Liver (tissue), 9 donors: ENCODE measurements around the gene CTAGE9. TPM values are rescaled to one million over a fixed set of nuclear protein-coding genes. Genes with fewer than 3 reads are reported as not detected.

Experiments
- DNase-seq: peaks from one replicate; pipeline ENCODE4 v3.0.0-alpha.2; 2017; ENCODE audit warnings: low spot score
- H3K27ac ChIP-seq, 2 donors: one replicate each; pipeline ENCODE4 v1.7.0; 2013; ENCODE audit warnings: inconsistent platforms in 2 of 2, low read length in 2 of 2, control low read depth in 1 of 2, low read depth in 1 of 2, mild to moderate bottlenecking in 1 of 2
- H3K27me3 ChIP-seq, 4 donors: one replicate each; pipeline versions ENCODE4 v1.6.1 to v1.7.0; 2013; ENCODE audit warnings: low read length in 3 of 4, inconsistent platforms in 1 of 4, mild to moderate bottlenecking in 1 of 4, moderate library complexity in 1 of 4; ENCODE audit not compliant: control insufficient read depth in 4 of 4, insufficient read depth in 4 of 4
- H3K36me3 ChIP-seq, 4 donors: one replicate each; pipeline versions ENCODE4 v1.6.1 to v1.7.0; 2013; ENCODE audit warnings: low read length in 3 of 4, mild to moderate bottlenecking in 3 of 4, low read depth in 1 of 4, moderate library complexity in 1 of 4; ENCODE audit not compliant: control insufficient read depth in 4 of 4, insufficient read depth in 3 of 4
- H3K4me1 ChIP-seq, 4 donors: one replicate each; pipeline versions ENCODE4 v1.6.1 to v1.7.0; 2013; ENCODE audit warnings: low read length in 3 of 4, mild to moderate bottlenecking in 3 of 4, moderate library complexity in 1 of 4; ENCODE audit not compliant: control insufficient read depth in 4 of 4, insufficient read depth in 4 of 4
- H3K4me3 ChIP-seq, 3 donors: one replicate each; pipeline versions ENCODE4 v1.6.1 to v1.7.0; 2013; ENCODE audit warnings: low read length in 3 of 3, control low read depth in 1 of 3, low read depth in 1 of 3, mild to moderate bottlenecking in 1 of 3
- H3K9ac ChIP-seq, 2 donors: one replicate each; pipeline ENCODE4 v1.7.0; 2013; ENCODE audit warnings: low read length in 2 of 2, mild to moderate bottlenecking in 2 of 2, moderate library complexity in 2 of 2, control low read depth in 1 of 2, low read depth in 1 of 2
- H3K9me3 ChIP-seq, 4 donors: one replicate each; pipeline versions ENCODE4 v1.6.1 to v1.7.0; 2013; ENCODE audit warnings: low read length in 3 of 4; ENCODE audit not compliant: control insufficient read depth in 4 of 4
- EGR1 ChIP-seq, 2 donors: IDR thresholded peaks; 2 replicates each; pipeline ENCODE4 v1.6.1; 2016 to 2018; ENCODE audit warnings: antibody characterized with exemption in 2 of 2, low read depth in 2 of 2
- FOXA1 ChIP-seq: IDR thresholded peaks from 2 replicates; pipeline ENCODE4 v1.6.1; 2016; ENCODE audit warnings: antibody characterized with exemption
- FOXA2 ChIP-seq: IDR thresholded peaks from 2 replicates; pipeline ENCODE4 v1.6.1; 2016; ENCODE audit warnings: antibody characterized with exemption
- GABPA ChIP-seq, 2 donors: IDR thresholded peaks in 1 of 2; conservative IDR thresholded peaks in 1 of 2; 2 replicates each; pipeline ENCODE4 v1.6.1; 2016; ENCODE audit warnings: antibody characterized with exemption in 2 of 2, mild to moderate bottlenecking in 1 of 2, moderate library complexity in 1 of 2
- HNF4A ChIP-seq, 2 donors: conservative IDR thresholded peaks; 2 replicates each; pipeline ENCODE4 v1.6.1; 2016; ENCODE audit warnings: antibody characterized with exemption in 2 of 2, mild to moderate bottlenecking in 2 of 2
- HNF4G ChIP-seq: IDR thresholded peaks from 2 replicates; pipeline ENCODE4 v1.6.1; 2016; ENCODE audit warnings: antibody characterized with exemption
- JUND ChIP-seq, 2 donors: IDR thresholded peaks; 2 replicates each; pipeline ENCODE4 v1.6.1; 2016; ENCODE audit warnings: antibody characterized with exemption in 2 of 2
- NR2F2 ChIP-seq: IDR thresholded peaks from 2 replicates; pipeline ENCODE4 v1.6.1; 2016; ENCODE audit warnings: antibody characterized with exemption
- RAD21 ChIP-seq, 2 donors: IDR thresholded peaks; 2 replicates each; pipeline ENCODE4 v1.6.1; 2016; ENCODE audit warnings: antibody characterized with exemption in 2 of 2, mild to moderate bottlenecking in 2 of 2
- RXRA ChIP-seq, 2 donors: IDR thresholded peaks; 2 replicates each; pipeline ENCODE4 v1.6.1; 2017 to 2018; ENCODE audit warnings: antibody characterized with exemption in 2 of 2, mild to moderate bottlenecking in 1 of 2
- SP1 ChIP-seq: IDR thresholded peaks from 2 replicates; pipeline ENCODE4 v1.6.1; 2018; ENCODE audit warnings: antibody characterized with exemption, mild to moderate bottlenecking
- TAF1 ChIP-seq: conservative IDR thresholded peaks from 2 replicates; pipeline ENCODE4 v1.6.1; 2016; ENCODE audit warnings: antibody characterized with exemption, mild to moderate bottlenecking
- YY1 ChIP-seq: IDR thresholded peaks from 2 replicates; pipeline ENCODE4 v1.6.1; 2016; ENCODE audit warnings: antibody characterized with exemption, mild to moderate bottlenecking
- WGBS: extraction: QIAGEN DNeasy Blood & Tissue Kit; methylation state at CpG from one replicate; pipeline ENCODE4 v1.1.7; 2013; 5-methylcytosine and 5-hydroxymethylcytosine counted together
- polyA plus RNA-seq, 2 donors: library from polyadenylated mRNA; stranded (reverse) in 1 of 2; unstranded in 1 of 2; fragments of 200-250 nt in 1 of 2; fragments of >200 nt in 1 of 2; fragmentation: Nextera tagmentation in 1 of 2; extraction: Ambion mirVana in 1 of 2; gene quantifications; one replicate each; pipeline versions ENCODE4 v1.2.1 to v1.2.3, GENCODE V29; 2013 to 2015
- total RNA-seq, 2 donors: library from RNA; depleted of rRNA; stranded (reverse); fragments of >200 nt; gene quantifications; one replicate each; pipeline ENCODE4 v1.2.3, GENCODE V29; 2014
- TF ChIP-seq, protein P1 (sequence below): IDR thresholded peaks from 2 replicates; pipeline ENCODE4 v1.6.1; 2016; ENCODE audit warnings: antibody characterized with exemption
- TF ChIP-seq, protein P2 (sequence below): IDR thresholded peaks from 2 replicates; pipeline ENCODE4 v1.6.1; 2016; ENCODE audit warnings: antibody characterized with exemption, mild to moderate bottlenecking
- TF ChIP-seq, protein P3 (sequence below): IDR thresholded peaks from 2 replicates; pipeline ENCODE4 v1.6.1; 2016; ENCODE audit warnings: antibody characterized with exemption
- TF ChIP-seq, protein P4 (sequence below): fragments of 150-350 bp; IDR thresholded peaks from 2 replicates; pipeline ENCODE4 v1.5.1; 2017; ENCODE audit warnings: improper control_type of control experiment, low read depth, low read length; ENCODE audit not compliant: missing input control
- TF ChIP-seq, protein P5 (sequence below): IDR thresholded peaks from 2 replicates; pipeline ENCODE4 v1.6.1; 2016; ENCODE audit warnings: antibody characterized with exemption
- donor health status: healthy.
- donor health status: healthy.
- donor health status: healthy.
- donor health status: healthy.
- donor health status: healthy.

CTAGE9 gene
- total and polyA plus RNA-seq, 4 donors: not detected

DNA sequence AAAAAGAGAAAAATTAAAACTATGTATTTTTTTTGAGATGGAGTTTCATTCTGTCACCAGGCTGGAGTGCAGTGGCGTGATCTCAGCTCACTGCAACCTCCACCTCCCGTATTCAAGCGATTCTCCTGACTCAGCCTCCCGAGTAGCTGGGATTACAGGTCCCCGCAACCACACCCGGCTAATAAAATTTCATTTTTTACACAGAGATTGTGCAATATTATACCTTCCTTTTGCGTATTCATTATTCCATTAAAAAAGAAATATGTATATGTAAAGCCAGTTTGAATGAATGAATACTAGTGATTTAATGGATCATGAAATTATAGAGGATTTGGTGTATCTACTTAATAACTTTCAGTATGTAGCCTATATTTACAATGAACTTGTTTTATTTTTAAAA, 38.2 kb upstream of the CTAGE9 start:
- 94% methylated on average over 7 of the region's 7 CpGs for WGBS

More for the DNA sequence above, 38.2 kb upstream of the CTAGE9 start:
- Histone ChIP-seq H3K4me3 (no peak overlapping the region), H3K27me3 (no peaks in the 10 kb centered on the region), H3K4me1 (no peaks in the 10 kb centered on the region), H3K36me3 (no peaks in the 10 kb centered on the region), H3K27ac (no peak overlapping the region), H3K9me3 (no peaks in the 10 kb centered on the region), H3K9ac (no peak overlapping the region)
- TF ChIP-seq YY1 (no peak), RXRA (IDR thresholded peaks at IDR 0.05) (no peak), FOXA1 (no peak), RAD21 (IDR thresholded peaks at IDR 0.05) (no peak), SP1 (no peak), GABPA (IDR thresholded peaks at IDR 0.05 in 1 of 2, conservative IDR thresholded peaks at IDR 0.05 in 1 of 2) (no peak), HNF4G (no peak), JUND (IDR thresholded peaks at IDR 0.05) (no peak), HNF4A (conservative IDR thresholded peaks at IDR 0.05) (no peak), NR2F2 (no peak), TAF1 (no peak), EGR1 (IDR thresholded peaks at IDR 0.05; ENCODE audit: low read depth in 2 of 2) (no peak), FOXA2 (no peak)
- TF ChIP-seq, protein P1, sequence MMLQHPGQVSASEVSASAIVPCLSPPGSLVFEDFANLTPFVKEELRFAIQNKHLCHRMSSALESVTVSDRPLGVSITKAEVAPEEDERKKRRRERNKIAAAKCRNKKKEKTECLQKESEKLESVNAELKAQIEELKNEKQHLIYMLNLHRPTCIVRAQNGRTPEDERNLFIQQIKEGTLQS: no peak
- TF ChIP-seq, protein P2, sequence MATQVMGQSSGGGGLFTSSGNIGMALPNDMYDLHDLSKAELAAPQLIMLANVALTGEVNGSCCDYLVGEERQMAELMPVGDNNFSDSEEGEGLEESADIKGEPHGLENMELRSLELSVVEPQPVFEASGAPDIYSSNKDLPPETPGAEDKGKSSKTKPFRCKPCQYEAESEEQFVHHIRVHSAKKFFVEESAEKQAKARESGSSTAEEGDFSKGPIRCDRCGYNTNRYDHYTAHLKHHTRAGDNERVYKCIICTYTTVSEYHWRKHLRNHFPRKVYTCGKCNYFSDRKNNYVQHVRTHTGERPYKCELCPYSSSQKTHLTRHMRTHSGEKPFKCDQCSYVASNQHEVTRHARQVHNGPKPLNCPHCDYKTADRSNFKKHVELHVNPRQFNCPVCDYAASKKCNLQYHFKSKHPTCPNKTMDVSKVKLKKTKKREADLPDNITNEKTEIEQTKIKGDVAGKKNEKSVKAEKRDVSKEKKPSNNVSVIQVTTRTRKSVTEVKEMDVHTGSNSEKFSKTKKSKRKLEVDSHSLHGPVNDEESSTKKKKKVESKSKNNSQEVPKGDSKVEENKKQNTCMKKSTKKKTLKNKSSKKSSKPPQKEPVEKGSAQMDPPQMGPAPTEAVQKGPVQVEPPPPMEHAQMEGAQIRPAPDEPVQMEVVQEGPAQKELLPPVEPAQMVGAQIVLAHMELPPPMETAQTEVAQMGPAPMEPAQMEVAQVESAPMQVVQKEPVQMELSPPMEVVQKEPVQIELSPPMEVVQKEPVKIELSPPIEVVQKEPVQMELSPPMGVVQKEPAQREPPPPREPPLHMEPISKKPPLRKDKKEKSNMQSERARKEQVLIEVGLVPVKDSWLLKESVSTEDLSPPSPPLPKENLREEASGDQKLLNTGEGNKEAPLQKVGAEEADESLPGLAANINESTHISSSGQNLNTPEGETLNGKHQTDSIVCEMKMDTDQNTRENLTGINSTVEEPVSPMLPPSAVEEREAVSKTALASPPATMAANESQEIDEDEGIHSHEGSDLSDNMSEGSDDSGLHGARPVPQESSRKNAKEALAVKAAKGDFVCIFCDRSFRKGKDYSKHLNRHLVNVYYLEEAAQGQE: no peak
- TF ChIP-seq, protein P3, sequence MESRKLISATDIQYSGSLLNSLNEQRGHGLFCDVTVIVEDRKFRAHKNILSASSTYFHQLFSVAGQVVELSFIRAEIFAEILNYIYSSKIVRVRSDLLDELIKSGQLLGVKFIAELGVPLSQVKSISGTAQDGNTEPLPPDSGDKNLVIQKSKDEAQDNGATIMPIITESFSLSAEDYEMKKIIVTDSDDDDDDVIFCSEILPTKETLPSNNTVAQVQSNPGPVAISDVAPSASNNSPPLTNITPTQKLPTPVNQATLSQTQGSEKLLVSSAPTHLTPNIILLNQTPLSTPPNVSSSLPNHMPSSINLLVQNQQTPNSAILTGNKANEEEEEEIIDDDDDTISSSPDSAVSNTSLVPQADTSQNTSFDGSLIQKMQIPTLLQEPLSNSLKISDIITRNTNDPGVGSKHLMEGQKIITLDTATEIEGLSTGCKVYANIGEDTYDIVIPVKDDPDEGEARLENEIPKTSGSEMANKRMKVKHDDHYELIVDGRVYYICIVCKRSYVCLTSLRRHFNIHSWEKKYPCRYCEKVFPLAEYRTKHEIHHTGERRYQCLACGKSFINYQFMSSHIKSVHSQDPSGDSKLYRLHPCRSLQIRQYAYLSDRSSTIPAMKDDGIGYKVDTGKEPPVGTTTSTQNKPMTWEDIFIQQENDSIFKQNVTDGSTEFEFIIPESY: no peak
- TF ChIP-seq, protein P4, sequence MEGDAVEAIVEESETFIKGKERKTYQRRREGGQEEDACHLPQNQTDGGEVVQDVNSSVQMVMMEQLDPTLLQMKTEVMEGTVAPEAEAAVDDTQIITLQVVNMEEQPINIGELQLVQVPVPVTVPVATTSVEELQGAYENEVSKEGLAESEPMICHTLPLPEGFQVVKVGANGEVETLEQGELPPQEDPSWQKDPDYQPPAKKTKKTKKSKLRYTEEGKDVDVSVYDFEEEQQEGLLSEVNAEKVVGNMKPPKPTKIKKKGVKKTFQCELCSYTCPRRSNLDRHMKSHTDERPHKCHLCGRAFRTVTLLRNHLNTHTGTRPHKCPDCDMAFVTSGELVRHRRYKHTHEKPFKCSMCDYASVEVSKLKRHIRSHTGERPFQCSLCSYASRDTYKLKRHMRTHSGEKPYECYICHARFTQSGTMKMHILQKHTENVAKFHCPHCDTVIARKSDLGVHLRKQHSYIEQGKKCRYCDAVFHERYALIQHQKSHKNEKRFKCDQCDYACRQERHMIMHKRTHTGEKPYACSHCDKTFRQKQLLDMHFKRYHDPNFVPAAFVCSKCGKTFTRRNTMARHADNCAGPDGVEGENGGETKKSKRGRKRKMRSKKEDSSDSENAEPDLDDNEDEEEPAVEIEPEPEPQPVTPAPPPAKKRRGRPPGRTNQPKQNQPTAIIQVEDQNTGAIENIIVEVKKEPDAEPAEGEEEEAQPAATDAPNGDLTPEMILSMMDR: no peak
- TF ChIP-seq, protein P5, sequence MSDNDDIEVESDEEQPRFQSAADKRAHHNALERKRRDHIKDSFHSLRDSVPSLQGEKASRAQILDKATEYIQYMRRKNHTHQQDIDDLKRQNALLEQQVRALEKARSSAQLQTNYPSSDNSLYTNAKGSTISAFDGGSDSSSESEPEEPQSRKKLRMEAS: no peak
- DNase-seq: no peak
